HL-60 (cell line): ENCODE data around the gene SHANK2.

ENCODE experiments used
- DNase-seq, 2 experiments: peaks; one replicate each; pipeline ENCODE4 v3.0.0-alpha.2; 2010 to 2020; ENCODE audit warnings: low read depth in 1 of 2, low spot score in 1 of 2
- H3K27ac ChIP-seq: fragments of 250-450 bp; sonication (Bioruptor Pico); replicated peaks from 2 replicates; pipeline ENCODE4 v1.5.1; 2020; ENCODE audit warnings: mild to moderate bottlenecking, moderate library complexity
- H3K27me3 ChIP-seq: fragments of 250-450 bp; sonication (Bioruptor Pico); 2 replicates; pipeline ENCODE4 v1.5.1; 2021; ENCODE audit warnings: mild to moderate bottlenecking, moderate library complexity; ENCODE audit not compliant: insufficient read depth, poor library complexity, severe bottlenecking
- H3K4me3 ChIP-seq: replicated peaks from 2 replicates; pipeline ENCODE4 v1.5.1; 2011; ENCODE audit warnings: mild to moderate bottlenecking, control low read depth, low read length; ENCODE audit not compliant: insufficient read depth
- GABPA ChIP-seq: IDR thresholded peaks from 2 replicates; pipeline ENCODE4 v1.6.1; 2012; ENCODE audit warnings: low read depth
- POLR2AphosphoS5 ChIP-seq: IDR thresholded peaks from 2 replicates; pipeline ENCODE4 v1.6.1; 2012; ENCODE audit warnings: low read depth
- SPI1 ChIP-seq: IDR thresholded peaks from 2 replicates; pipeline ENCODE4 v1.6.1; 2012; ENCODE audit warnings: low read depth, mild to moderate bottlenecking, borderline replicate concordance
- long read RNA-seq: library from polyadenylated mRNA; unstranded; transcript quantifications from one replicate; pipeline ENCODE4 v2.0.0, GENCODE V29; 2020
- TF ChIP-seq, protein P1 (sequence below): IDR thresholded peaks from 2 replicates; pipeline ENCODE4 v1.6.1; 2012; ENCODE audit warnings: low read depth; ENCODE audit not compliant: insufficient replicate concordance
- TF ChIP-seq, protein P2 (sequence below): IDR thresholded peaks from one replicate; pipeline ENCODE4 v1.5.1; 2011; ENCODE audit warnings: low read length, control low read depth, inconsistent platforms; ENCODE audit not compliant: insufficient read depth

The SHANK2 gene
- long read RNA-seq, partial matches to known transcripts = 0 of 1 reads
- long read RNA-seq, other reads (novel, unspliced or antisense) = 1 of 1 reads

DNA sequence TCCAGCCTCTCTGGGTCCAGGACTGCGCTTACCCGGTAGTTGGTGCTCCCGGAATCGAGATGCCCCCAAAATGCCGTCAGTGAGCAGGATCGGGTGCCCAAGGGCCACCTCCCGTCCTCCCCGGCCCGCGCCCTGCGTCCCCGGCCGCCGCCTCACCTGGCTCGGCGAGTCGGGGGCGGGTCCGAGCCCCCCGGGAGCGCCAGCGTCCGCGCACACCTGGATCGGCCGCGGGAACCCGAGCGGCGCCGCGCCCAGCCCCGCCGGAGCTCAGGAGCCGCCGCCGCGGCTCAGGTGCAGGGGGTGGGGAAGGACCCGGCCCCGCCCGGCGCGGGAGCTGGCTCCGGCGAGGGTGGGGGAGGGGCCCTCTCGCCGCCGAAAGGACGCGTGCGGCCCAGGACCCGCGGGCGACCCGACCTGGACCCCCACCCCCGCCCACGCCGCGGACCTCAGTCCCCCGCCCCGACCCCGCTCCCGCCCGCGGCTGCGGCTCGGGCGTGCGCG, at the start of gene SHANK2:
TSS of gene SHANK2 (minus strand) at position 309 of the 501 bp plus-strand sequence. CDS start 105,251 bp downstream, outside the sequence.
- no peak within 1 kb of the TSS for H3K4me3 ChIP-seq
- TF ChIP-seq, protein P1, sequence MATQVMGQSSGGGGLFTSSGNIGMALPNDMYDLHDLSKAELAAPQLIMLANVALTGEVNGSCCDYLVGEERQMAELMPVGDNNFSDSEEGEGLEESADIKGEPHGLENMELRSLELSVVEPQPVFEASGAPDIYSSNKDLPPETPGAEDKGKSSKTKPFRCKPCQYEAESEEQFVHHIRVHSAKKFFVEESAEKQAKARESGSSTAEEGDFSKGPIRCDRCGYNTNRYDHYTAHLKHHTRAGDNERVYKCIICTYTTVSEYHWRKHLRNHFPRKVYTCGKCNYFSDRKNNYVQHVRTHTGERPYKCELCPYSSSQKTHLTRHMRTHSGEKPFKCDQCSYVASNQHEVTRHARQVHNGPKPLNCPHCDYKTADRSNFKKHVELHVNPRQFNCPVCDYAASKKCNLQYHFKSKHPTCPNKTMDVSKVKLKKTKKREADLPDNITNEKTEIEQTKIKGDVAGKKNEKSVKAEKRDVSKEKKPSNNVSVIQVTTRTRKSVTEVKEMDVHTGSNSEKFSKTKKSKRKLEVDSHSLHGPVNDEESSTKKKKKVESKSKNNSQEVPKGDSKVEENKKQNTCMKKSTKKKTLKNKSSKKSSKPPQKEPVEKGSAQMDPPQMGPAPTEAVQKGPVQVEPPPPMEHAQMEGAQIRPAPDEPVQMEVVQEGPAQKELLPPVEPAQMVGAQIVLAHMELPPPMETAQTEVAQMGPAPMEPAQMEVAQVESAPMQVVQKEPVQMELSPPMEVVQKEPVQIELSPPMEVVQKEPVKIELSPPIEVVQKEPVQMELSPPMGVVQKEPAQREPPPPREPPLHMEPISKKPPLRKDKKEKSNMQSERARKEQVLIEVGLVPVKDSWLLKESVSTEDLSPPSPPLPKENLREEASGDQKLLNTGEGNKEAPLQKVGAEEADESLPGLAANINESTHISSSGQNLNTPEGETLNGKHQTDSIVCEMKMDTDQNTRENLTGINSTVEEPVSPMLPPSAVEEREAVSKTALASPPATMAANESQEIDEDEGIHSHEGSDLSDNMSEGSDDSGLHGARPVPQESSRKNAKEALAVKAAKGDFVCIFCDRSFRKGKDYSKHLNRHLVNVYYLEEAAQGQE = no peak
- TF ChIP-seq GABPA (no peak), SPI1 (no peak), POLR2AphosphoS5 (no peak)
- TF ChIP-seq, protein P2, sequence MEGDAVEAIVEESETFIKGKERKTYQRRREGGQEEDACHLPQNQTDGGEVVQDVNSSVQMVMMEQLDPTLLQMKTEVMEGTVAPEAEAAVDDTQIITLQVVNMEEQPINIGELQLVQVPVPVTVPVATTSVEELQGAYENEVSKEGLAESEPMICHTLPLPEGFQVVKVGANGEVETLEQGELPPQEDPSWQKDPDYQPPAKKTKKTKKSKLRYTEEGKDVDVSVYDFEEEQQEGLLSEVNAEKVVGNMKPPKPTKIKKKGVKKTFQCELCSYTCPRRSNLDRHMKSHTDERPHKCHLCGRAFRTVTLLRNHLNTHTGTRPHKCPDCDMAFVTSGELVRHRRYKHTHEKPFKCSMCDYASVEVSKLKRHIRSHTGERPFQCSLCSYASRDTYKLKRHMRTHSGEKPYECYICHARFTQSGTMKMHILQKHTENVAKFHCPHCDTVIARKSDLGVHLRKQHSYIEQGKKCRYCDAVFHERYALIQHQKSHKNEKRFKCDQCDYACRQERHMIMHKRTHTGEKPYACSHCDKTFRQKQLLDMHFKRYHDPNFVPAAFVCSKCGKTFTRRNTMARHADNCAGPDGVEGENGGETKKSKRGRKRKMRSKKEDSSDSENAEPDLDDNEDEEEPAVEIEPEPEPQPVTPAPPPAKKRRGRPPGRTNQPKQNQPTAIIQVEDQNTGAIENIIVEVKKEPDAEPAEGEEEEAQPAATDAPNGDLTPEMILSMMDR = no peak
- no peak within 1 kb of the TSS for H3K27ac ChIP-seq
- peaks cover 29% of the 10 kb centered on the region for H3K27me3 ChIP-seq
- no peak for DNase-seq

DNA sequence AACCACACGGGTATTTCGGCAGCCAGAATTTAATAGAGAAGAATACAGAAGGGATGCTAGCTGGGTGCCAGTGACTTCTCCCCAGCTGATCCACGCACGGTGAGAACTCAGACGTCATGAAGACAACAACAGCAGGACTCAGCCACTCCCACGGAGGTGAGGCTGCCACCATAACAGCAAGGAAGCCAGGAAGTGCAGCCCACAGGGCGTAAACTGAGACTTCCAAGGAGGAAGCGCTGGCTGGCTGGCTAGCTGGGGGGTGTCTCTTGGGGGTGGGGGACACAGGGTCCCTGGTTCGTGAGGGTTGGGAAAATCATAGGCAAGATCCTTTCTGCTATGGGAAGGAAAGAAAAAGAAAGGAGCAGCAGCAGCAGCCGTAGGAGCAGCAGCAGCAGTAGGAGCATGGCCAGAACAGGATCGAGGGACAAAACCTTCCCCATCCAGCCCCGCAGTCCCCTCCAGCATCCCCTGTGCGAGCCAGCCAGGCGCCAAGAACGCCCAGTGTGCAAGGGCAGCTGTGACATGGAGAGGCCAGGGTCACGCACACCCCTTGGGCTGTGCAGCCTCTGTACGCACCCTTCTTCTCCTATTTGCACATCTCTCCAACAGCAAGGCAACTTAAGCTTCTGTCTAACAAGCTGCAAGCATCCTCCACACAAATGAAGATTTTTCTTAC, 49.6 kb upstream of the SHANK2 start:
- H3K27me3 ChIP-seq = no peaks in the 10 kb centered on the region
- H3K4me3 ChIP-seq = no peak overlapping the region
- no peak overlapping the region for H3K27ac ChIP-seq
- DNase-seq = no peak
- TF ChIP-seq POLR2AphosphoS5 (no peak), GABPA (no peak), SPI1 (no peak)
- TF ChIP-seq, protein P1 = no peak
- TF ChIP-seq, protein P2 = no peak

DNA sequence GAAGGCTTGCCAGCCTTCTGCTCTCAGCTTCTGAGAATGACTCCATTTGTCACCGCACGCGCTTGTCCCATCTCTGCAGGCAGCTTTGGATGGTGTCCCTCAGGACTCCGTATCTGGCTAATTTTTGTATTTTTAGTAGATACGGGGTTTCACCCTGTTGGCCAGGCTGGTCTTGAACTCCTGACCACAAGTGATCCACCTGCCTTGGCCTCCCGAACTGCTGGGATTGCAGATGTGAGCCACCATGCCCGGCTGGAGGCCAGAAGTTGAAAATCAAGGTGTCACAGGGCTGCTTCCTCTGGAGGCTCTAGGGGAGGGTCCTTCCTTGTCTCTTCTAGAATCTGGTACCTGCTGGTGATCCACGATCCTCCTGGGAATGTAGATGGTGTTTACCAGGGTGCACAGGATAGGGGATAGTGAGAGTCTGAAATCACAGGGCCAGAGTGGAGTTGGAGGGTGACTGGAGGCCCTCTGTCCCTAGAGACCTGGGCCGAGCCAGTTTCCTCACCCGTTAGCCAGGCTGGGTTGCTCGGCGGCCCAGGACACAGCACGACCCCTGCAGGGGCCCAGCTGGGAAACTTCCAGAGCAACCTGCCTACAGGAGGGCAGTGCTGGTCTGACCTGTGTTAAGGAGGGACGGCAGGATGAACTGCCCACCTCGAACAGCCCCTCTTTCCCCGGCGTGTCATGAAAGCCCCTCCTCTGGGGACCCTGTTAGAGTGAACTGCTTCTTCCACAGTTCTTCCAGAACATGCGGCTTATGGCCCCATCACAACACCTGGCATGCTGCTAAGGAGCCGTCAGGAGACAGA, 48.9 kb upstream of the SHANK2 start:
- Histone ChIP-seq H3K27ac (no peak overlapping the region), H3K4me3 (no peak overlapping the region), H3K27me3 (no peaks in the 10 kb centered on the region)
- no peak for DNase-seq
- TF ChIP-seq, protein P1 = no peak
- TF ChIP-seq POLR2AphosphoS5 (no peak), SPI1 (no peak), GABPA (no peak)
- TF ChIP-seq, protein P2 = no peak
